ENCODE results near the gene ANKDD1A. TPM values are rescaled to one million over a fixed set of nuclear protein-coding genes. Genes with fewer than 3 reads are reported as not detected.

Gene ANKDD1A
- total RNA-seq, 4 donors from 2014 or later: 5.1 to 11.9 (median 6.3) TPM

DNA sequence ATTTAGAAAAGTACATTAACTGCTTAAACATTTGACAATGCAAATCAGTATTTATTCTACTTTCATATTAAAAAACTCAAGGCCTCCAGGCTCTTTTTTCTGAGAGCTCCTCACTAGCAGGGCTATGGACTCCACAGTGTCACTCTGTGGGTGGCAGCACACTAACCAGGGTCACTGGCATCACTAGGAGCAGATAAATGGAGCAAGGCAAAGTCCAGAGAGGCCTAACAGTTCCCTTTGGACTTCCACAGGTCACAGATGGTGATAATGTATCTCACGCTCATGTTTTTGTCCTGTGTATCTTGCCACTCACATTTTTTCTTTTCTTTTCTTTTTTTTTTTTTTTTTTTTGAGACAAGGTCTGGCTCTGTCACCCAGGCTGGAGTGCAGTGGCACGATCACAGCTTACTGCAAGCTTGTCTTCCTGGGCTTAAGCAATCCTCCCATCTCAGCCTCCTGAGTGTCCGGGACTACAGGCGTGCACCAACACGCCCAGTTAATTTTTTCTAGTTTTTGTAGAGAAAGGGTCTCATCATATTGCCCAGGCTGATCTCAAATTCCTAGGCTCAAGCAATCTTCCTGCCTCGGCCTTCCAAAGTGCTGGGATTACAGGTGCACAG is 70.2 kb downstream of the ANKDD1A start:
- no peak overlapping the region for H3K4me3 ChIP-seq (replicated peaks in 1 of 3)
- WGBS, 2 donors: 98% methylated on average over 6 of the region's 6 CpGs

DNA sequence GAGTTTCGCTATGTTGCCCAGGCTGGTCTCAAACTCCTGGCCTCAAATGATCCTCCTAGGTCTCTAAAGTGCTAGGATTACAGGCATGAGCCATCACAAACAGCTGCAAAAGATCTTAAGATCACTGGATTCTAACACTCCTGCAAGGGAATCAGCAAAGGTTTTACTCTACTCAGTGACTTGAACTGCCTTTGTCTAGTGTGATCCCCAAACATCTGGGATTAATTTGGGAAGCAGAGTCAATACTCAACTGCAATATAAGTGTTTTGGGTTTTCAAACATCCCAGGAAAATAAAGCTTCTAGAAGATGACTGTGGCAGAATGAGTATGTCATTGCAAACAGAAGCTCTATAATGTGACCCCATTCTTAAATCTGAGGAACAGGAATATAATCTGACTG is 70.8 kb downstream of the ANKDD1A start:
- peaks cover 0 to 20% of the 10 kb centered on the region in 2 donors for H3K4me1 ChIP-seq
- H3K27ac ChIP-seq: no peak overlapping the region
- intact Hi-C loops (cut with DNase I): loop anchor here (10.0 kb wide), 1 partner anchor 138 kb away; the partner anchor contains the start of gene PLEKHO2
- TF ChIP-seq, protein P1, sequence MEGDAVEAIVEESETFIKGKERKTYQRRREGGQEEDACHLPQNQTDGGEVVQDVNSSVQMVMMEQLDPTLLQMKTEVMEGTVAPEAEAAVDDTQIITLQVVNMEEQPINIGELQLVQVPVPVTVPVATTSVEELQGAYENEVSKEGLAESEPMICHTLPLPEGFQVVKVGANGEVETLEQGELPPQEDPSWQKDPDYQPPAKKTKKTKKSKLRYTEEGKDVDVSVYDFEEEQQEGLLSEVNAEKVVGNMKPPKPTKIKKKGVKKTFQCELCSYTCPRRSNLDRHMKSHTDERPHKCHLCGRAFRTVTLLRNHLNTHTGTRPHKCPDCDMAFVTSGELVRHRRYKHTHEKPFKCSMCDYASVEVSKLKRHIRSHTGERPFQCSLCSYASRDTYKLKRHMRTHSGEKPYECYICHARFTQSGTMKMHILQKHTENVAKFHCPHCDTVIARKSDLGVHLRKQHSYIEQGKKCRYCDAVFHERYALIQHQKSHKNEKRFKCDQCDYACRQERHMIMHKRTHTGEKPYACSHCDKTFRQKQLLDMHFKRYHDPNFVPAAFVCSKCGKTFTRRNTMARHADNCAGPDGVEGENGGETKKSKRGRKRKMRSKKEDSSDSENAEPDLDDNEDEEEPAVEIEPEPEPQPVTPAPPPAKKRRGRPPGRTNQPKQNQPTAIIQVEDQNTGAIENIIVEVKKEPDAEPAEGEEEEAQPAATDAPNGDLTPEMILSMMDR (IDR thresholded peaks at IDR 0.05): no peak
- no peak for TF ChIP-seq POLR2A (IDR thresholded peaks at IDR 0.05)
- no peaks in the 10 kb centered on the region for H3K27me3 ChIP-seq
- H3K9me3 ChIP-seq: no peaks in the 10 kb centered on the region
- no peak for DNase-seq
- peaks cover 15% of the 10 kb centered on the region in 2 donors for H3K36me3 ChIP-seq
- no peak overlapping the region for H3K4me3 ChIP-seq (replicated peaks in 1 of 3)
- WGBS, 2 donors: 100% methylated on average over 1 of the region's 1 CpG

More for the DNA sequence above, 70.2 kb downstream of the ANKDD1A start:
- no peak for DNase-seq
- peaks cover 0 to 18% of the 10 kb centered on the region in 2 donors for H3K4me1 ChIP-seq
- no peak overlapping the region for H3K27ac ChIP-seq
- intact Hi-C loops (cut with DNase I): loop anchor here (10.0 kb wide), 1 partner anchor 137 kb away; the partner anchor contains the start of gene PLEKHO2
- TF ChIP-seq POLR2A (IDR thresholded peaks at IDR 0.05): no peak
- TF ChIP-seq, protein P1 (IDR thresholded peaks at IDR 0.05): no peak
- H3K27me3 ChIP-seq: no peaks in the 10 kb centered on the region
- H3K36me3 ChIP-seq: peaks cover 15% of the 10 kb centered on the region in 2 donors
- no peaks in the 10 kb centered on the region for H3K9me3 ChIP-seq

DNA sequence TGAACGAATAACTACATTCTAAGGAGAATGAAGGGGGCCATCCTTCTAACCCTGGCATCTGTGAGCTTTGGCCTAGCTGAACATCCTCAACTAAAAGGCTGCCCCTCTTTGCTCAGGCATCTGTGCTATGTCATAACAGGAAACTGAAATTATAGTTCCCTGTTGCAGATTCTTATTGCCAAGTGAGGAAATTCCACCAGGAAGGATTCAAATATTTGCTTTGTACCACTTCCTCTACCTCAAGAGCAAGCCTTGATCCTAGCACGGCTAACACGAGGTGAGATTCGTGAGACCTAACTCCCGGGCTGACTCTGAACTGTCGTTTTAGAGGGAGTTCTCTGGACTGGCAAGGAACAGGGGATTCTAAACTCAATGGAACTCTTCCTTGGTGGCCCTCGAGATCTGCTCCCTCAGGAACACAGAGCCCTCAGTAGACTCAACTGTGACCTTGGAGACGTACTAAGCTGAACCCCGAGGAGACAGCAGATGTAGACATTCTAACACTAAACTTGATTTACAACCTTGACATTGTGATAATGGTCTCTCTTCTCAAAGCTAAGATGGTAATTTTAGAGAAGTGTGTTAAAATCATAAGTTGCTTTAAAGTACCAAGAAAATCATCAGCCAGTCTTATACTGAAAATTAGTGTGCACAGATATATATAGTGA is 73.8 kb downstream of the ANKDD1A start:
- WGBS, 2 donors: 62 to 69% methylated on average over 9 of the region's 9 CpGs
- Histone ChIP-seq H3K4me1 (peaks cover 0 to 36% of the 10 kb centered on the region in 2 donors), H3K27ac (peak overlapping the region; percentile 8 to 51 (median 49)), H3K36me3 (no peaks in the 10 kb centered on the region), H3K9me3 (no peaks in the 10 kb centered on the region), H3K4me3 (replicated peaks in 1 of 3) (no peak overlapping the region), H3K27me3 (no peaks in the 10 kb centered on the region)
- intact Hi-C loops (cut with DNase I): loop anchor here (10.0 kb wide), 1 partner anchor 141 kb away; the partner anchor contains the start of gene PLEKHO2
- TF ChIP-seq POLR2A (IDR thresholded peaks at IDR 0.05): no peak
- TF ChIP-seq, protein P1 (IDR thresholded peaks at IDR 0.05): no peak
- no peak for DNase-seq

GRCh38 chr15:64987136-64987535 is 75.4 kb downstream of the ANKDD1A start:
- intact Hi-C loops (cut with DNase I): loop anchor here (10.0 kb wide), 1 partner anchor 142 kb away; the partner anchor contains the start of gene PLEKHO2
- 74 to 75% methylated on average over 3 of the region's 3 CpGs for WGBS, 2 donors

More at GRCh38 chr15:64987136-64987535, 75.4 kb downstream of the ANKDD1A start:
- H3K27ac ChIP-seq: no peak overlapping the region
- H3K9me3 ChIP-seq: no peaks in the 10 kb centered on the region
- TF ChIP-seq, protein P1 (IDR thresholded peaks at IDR 0.05): no peak
- TF ChIP-seq POLR2A (IDR thresholded peaks at IDR 0.05): no peak
- no peak for DNase-seq
- peaks cover 0 to 36% of the 10 kb centered on the region in 2 donors for H3K4me1 ChIP-seq
- no peak overlapping the region for H3K4me3 ChIP-seq (replicated peaks in 1 of 3)
- H3K36me3 ChIP-seq: no peaks in the 10 kb centered on the region
- H3K27me3 ChIP-seq: no peaks in the 10 kb centered on the region
